Tongue (tissue), 2 donors: Measurements from ENCODE around the gene ING3. TPM values are rescaled to one million over a fixed set of nuclear protein-coding genes. Genes with fewer than 3 reads are reported as not detected.
"Not testable (repeated sequence)": the region's sequence is repeated elsewhere in the genome, so short reads cannot be mapped to it uniquely, and the experiment has no call there.

ENCODE experiments used
- DNase-seq: peaks from one replicate; pipeline ENCODE4 v3.0.0-alpha.2; 2015
- total RNA-seq: library from RNA; depleted of rRNA; stranded (reverse); fragments of >200 nt; gene quantifications from one replicate; pipeline ENCODE4 v1.2.3, GENCODE V29; 2014

Gene ING3
- total RNA-seq, 1 donor from 2014 or later: 16.6 TPM

- DNase-seq: no peak
Measured at GRCh38 chr7:120951309-120951699, 727 bp downstream of the ING3 start.

GRCh38 chr7:120951826-120952225 is 1.2 kb downstream of the ING3 start:
- peak; percentile 10 for DNase-seq

- no peak for DNase-seq
Measured at GRCh38 chr7:120955577-120956149, 5.1 kb downstream of the ING3 start.

GRCh38 chr7:120959929-120960484 is 9.4 kb downstream of the ING3 start:
- no peak for DNase-seq

GRCh38 chr7:120960714-120961113 is 10.1 kb downstream of the ING3 start:
- no peak for DNase-seq

GRCh38 chr7:120961638-120962173 is 11.1 kb downstream of the ING3 start:
- no peak for DNase-seq

- no peak for DNase-seq
Measured at GRCh38 chr7:120964088-120964487, 13.5 kb downstream of the ING3 start.

GRCh38 chr7:120966961-120967360 is 16.4 kb downstream of the ING3 start:
- no peak for DNase-seq

GRCh38 chr7:120973849-120974248 is 23.3 kb downstream of the ING3 start:
- no peak for DNase-seq

GRCh38 chr7:120979765-120980499 is 29.4 kb downstream of the ING3 start:
- DNase-seq: no peak

GRCh38 chr7:120981117-120981516 is 30.5 kb downstream of the ING3 start:
- no peak for DNase-seq

- DNase-seq: no peak
Measured at GRCh38 chr7:120981888-120982615, 31.5 kb downstream of the ING3 start.

- DNase-seq: not testable (repeated sequence)
Measured at GRCh38 chr7:120983592-120983991, 33.0 kb downstream of the ING3 start.

GRCh38 chr7:120984406-120984805 is 33.8 kb downstream of the ING3 start:
- DNase-seq: no peak

GRCh38 chr7:120985130-120985758 is 34.7 kb downstream of the ING3 start:
- DNase-seq: no peak

GRCh38 chr7:120985839-120986238 is 35.3 kb downstream of the ING3 start:
- no peak for DNase-seq

GRCh38 chr7:120986650-120987049 is 36.1 kb downstream of the ING3 start:
- no peak for DNase-seq

- DNase-seq: no peak
Measured at GRCh38 chr7:120987280-120987679, 36.7 kb downstream of the ING3 start.

- peak; percentile 96 for DNase-seq
Measured at GRCh38 chr7:120987683-120988590, 37.4 kb downstream of the ING3 start.

- peak; percentile 74 for DNase-seq
Measured at GRCh38 chr7:120988591-120989256, 38.1 kb downstream of the ING3 start, which contains the start of gene CPED1. CPED1 (plus strand) TSS chr7:120988711; CDS start chr7:120989622, 911 bp downstream.
